Left ventricle myocardium inferior (tissue), 1 donor: ENCODE measurements around the gene METTL23. TPM values are rescaled to one million over a fixed set of nuclear protein-coding genes. Genes with fewer than 3 reads are reported as not detected.
"Not testable (repeated sequence)": the region's sequence is repeated elsewhere in the genome, so short reads cannot be mapped to it uniquely, and the experiment has no call there.

ENCODE experiments used
- DNase-seq: peaks from one replicate; pipeline ENCODE4 v3.0.0-alpha.2; 2020
- H3K27ac ChIP-seq: fragments of 200-600 bp; replicated peaks from 2 replicates; pipeline ENCODE4 v1.8.0; 2021
- H3K27me3 ChIP-seq: fragments of 200-600 bp; 2 replicates; pipeline ENCODE4 v1.8.0; 2021; ENCODE audit warnings: low read depth
- H3K36me3 ChIP-seq: fragments of 200-600 bp; 2 replicates; pipeline ENCODE4 v1.8.0; 2021
- H3K4me1 ChIP-seq: fragments of 200-600 bp; 2 replicates; pipeline ENCODE4 v1.8.0; 2021
- H3K4me3 ChIP-seq: fragments of 200-600 bp; 2 replicates; pipeline ENCODE4 v1.8.0; 2021; ENCODE audit warnings: mild to moderate bottlenecking, moderate library complexity
- H3K9me3 ChIP-seq: fragments of 200-600 bp; replicated peaks from 2 replicates; pipeline ENCODE4 v1.8.0; 2021
- CTCF ChIP-seq: fragments of 200-600 bp; IDR thresholded peaks from 2 replicates; pipeline ENCODE4 v1.8.0; 2021; ENCODE audit warnings: antibody characterized with exemption, mild to moderate bottlenecking, borderline replicate concordance
- intact Hi-C: fragments of 100-400 bp; cut with micrococcal nuclease; formaldehyde crosslinking; loops from one replicate; pipeline ENCODE4 v1.11.0; 2022
- total RNA-seq: library from RNA; stranded (reverse); fragmentation: NEBNext Ultra II Directional; extraction: Animal tissue kit (Norgen Biotek cat#: 25700); gene quantifications from one replicate; pipeline ENCODE4 v1.2.1, GENCODE V29; 2021
- donor health status: DM: no; HTN: yes; CAD: no; lungs with severe emphysema.

The METTL23 gene
- total RNA-seq, 1 donor from 2014 or later: 21.0 TPM

GRCh38 chr17:76725580-76726230 is 934 bp upstream of the METTL23 start:
- intact Hi-C loops: loop anchor here (10.0 kb wide), 1 partner anchor 51 kb away; no protein-coding TSS in a partner anchor
- peak overlapping the region; percentile 98 for H3K27ac ChIP-seq
- DNase-seq: peak; percentile 78
- no peak for TF ChIP-seq CTCF
- peak overlapping the region; percentile 94 for H3K4me3 ChIP-seq
- peaks cover 55% of the 10 kb centered on the region for H3K36me3 ChIP-seq
- no peaks in the 10 kb centered on the region for H3K27me3 ChIP-seq
- H3K9me3 ChIP-seq: no peaks in the 10 kb centered on the region
- peaks cover 88% of the 10 kb centered on the region for H3K4me1 ChIP-seq

DNA sequence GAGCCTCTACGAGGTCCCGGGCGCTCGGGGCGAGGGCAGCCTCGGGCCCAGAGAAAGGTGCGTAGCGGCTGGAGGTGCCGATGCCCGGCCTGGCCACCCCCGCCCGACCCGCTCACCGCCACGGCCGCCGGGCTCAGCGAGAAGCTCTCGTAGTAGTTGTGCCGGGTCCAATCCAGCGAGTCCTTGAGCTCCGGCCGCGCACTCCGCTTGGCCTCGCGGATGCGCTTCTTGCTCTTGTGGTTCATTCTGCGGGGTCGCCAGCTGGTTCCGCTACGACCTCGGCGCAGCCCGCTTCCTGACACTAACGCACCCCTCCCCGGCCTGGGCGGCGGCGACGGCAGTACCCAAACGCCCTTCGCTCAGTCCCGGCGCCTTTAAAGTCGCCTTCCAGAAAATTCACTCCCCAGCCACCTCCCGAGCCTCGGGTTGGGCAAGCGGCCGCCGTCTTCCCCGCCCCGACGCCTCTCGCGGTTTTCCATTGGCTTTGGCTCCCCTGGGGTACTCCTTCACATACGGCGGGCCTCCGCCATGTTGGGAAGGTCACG is 336 bp upstream of the METTL23 start, which contains the start of gene JMJD6:
TSS of gene JMJD6 (minus strand) at position 376 of the 545 bp plus-strand sequence. CDS start at position 245, 131 bp downstream.
- H3K27ac ChIP-seq: peak within 1 kb of the TSS; percentile 98
- peaks cover 86% of the 10 kb centered on the region for H3K4me1 ChIP-seq
- peaks cover 54% of the 10 kb centered on the region for H3K36me3 ChIP-seq
- no peaks in the 10 kb centered on the region for H3K27me3 ChIP-seq
- no peaks in the 10 kb centered on the region for H3K9me3 ChIP-seq
- peak; percentile 96 for DNase-seq
- intact Hi-C loops: loop anchor here (10.0 kb wide), 1 partner anchor 52 kb away; no protein-coding TSS in a partner anchor
- H3K4me3 ChIP-seq: peak within 1 kb of the TSS; percentile 94
- TF ChIP-seq CTCF: no peak

GRCh38 chr17:76727745-76728456 is 1.3 kb downstream of the METTL23 start:
- peak overlapping the region; percentile 94 for H3K4me3 ChIP-seq
- H3K9me3 ChIP-seq: no peaks in the 10 kb centered on the region
- no peak for TF ChIP-seq CTCF
- H3K4me1 ChIP-seq: peaks cover 86% of the 10 kb centered on the region
- intact Hi-C loops: loop anchor here (10.0 kb wide), 1 partner anchor 53 kb away; no protein-coding TSS in a partner anchor
- no peak for DNase-seq
- H3K27me3 ChIP-seq: no peaks in the 10 kb centered on the region
- peak overlapping the region; percentile 98 for H3K27ac ChIP-seq
- H3K36me3 ChIP-seq: peaks cover 56% of the 10 kb centered on the region

DNA sequence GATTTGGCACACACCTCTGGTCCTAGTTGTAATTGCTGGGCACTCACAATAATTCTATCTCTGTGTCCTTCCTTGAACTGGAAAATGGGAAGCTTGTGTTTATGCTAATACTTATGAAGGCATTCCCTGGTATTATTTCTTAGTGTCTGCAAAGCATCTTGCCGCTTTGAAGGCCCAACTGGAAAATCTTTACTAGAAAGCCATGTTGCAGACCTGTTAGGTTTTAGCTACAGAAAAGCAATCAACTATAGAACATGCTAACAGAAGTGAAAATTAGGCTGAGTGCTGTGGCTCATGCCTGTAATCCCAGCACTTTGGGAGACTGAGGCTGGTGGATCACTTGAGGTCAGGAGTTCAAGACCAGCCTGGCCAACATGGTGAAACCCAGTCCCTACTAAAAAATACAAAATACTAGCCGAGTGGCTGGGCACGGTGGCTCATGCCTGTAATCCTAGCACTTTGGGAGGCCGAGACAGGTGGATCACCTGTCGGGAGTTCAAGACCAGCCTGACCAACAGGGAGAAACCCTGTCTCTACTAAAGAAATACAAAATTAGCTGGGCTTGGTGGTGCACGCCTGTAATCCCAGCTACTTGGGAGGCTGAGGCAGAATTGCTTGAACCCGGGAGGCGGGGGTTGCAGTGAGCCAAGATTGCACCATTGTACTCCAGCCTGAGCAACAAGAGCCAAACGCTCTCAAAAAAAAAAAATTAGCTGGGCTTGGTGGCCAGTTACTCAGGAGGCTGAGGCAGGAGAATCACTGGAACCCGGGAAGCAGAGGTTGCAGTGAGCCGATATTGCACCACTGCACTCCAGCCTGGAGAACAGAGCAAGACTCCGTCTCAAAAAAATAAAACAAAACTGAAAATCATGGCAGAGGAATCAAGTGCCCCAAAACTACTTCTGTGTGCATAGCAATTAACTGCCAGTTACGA is 5.4 kb downstream of the METTL23 start:
- H3K27me3 ChIP-seq, DNase-seq, H3K4me3 ChIP-seq, intact Hi-C loops, H3K9me3 ChIP-seq: not testable (repeated sequence)
- peaks cover 90% of the 10 kb centered on the region for H3K4me1 ChIP-seq
- H3K27ac ChIP-seq: peak overlapping the region; percentile 3
- peaks cover 63% of the 10 kb centered on the region for H3K36me3 ChIP-seq

DNA sequence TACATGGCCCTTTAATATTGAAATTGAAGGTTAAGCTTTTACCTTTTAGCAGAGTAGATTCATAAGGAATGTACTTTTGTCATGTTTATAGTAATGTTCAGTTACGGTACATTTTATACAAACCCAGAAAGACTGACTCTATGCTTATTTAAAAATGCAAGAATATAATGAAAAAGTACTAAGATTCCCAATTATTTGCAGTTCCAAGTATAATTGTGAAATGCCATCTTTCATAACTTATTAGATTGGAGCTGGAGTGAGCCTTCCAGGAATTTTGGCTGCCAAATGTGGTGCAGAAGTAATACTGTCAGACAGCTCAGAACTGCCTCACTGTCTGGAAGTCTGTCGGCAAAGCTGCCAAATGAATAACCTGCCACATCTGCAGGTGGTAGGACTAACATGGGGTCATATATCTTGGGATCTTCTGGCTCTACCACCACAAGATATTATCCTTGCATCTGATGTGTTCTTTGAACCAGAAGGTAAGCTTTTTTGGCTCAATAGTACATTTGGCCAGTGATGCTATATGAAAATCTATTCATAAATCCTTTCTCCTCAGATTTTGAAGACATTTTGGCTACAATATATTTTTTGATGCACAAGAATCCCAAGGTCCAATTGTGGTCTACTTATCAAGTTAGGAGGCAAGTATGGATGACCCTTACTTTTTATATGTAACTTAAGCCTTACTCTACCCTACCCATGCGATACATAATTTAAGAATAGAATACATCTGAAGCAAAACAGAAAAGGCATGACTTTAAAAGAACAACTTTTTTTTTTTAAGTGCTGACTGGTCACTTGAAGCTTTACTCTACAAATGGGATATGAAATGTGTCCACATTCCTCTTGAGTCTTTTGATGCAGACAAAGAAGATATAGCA is 6.3 kb downstream of the METTL23 start:
- peaks cover 82% of the 10 kb centered on the region for H3K4me1 ChIP-seq
- intact Hi-C loops: no loop called here
- H3K36me3 ChIP-seq: peaks cover 63% of the 10 kb centered on the region
- peak overlapping the region; percentile 96 for H3K4me3 ChIP-seq
- no peaks in the 10 kb centered on the region for H3K9me3 ChIP-seq
- no peak for DNase-seq
- H3K27ac ChIP-seq: peak overlapping the region; percentile 100
- TF ChIP-seq CTCF: no peak
- H3K27me3 ChIP-seq: no peaks in the 10 kb centered on the region
